OCI-LY1 (cell line): Measurements from ENCODE around the gene DEF6.

Experiments
- H2AFZ ChIP-seq: fragments of 200-600 bp; sonication (generic), shearing (Covaris generic); 2 replicates; pipeline ENCODE4 v1.6.0; 2014; ENCODE audit warnings: antibody characterized with exemption, mild to moderate bottlenecking, low read length
- H3F3A ChIP-seq: fragments of 200-600 bp; sonication (generic), shearing (Covaris generic); 2 replicates; pipeline ENCODE4 v1.6.0; 2014; ENCODE audit warnings: mild to moderate bottlenecking, antibody characterized with exemption, low read length, moderate library complexity; ENCODE audit not compliant: insufficient read depth
- H3K27ac ChIP-seq: fragments of 200-600 bp; sonication (generic); 2 replicates; pipeline ENCODE4 v1.5.1; 2014; ENCODE audit warnings: low read length, mixed run types, mild to moderate bottlenecking, low read depth; ENCODE audit not compliant: poor library complexity, severe bottlenecking
- H3K27me3 ChIP-seq: fragments of 200-600 bp; sonication (generic); 2 replicates; pipeline ENCODE4 v1.6.0; 2014; ENCODE audit warnings: antibody characterized with exemption, mild to moderate bottlenecking, low read length, moderate library complexity; ENCODE audit not compliant: insufficient read depth
- H3K36me3 ChIP-seq: fragments of 200-600 bp; sonication (generic); 2 replicates; pipeline ENCODE4 v1.6.1; 2014; ENCODE audit warnings: mild to moderate bottlenecking, antibody characterized with exemption, low read length, moderate library complexity, mixed read lengths; ENCODE audit not compliant: insufficient read depth
- H3K4me1 ChIP-seq: fragments of 200-600 bp; sonication (generic); 2 replicates; pipeline ENCODE4 v1.5.1; 2014; ENCODE audit warnings: mild to moderate bottlenecking, low read length, moderate library complexity; ENCODE audit not compliant: insufficient read depth, severe bottlenecking
- H3K4me2 ChIP-seq: fragments of 200-600 bp; sonication (generic), shearing (Covaris generic); 2 replicates; pipeline ENCODE4 v1.6.1; 2014; ENCODE audit warnings: low read length
- H3K4me3 ChIP-seq: fragments of 200-600 bp; sonication (generic); 2 replicates; pipeline ENCODE4 v1.5.1; 2014; ENCODE audit warnings: low read length, low read depth, mild to moderate bottlenecking, mixed read lengths; ENCODE audit not compliant: poor library complexity, severe bottlenecking
- H3K79me2 ChIP-seq: fragments of 200-600 bp; shearing (Covaris generic); 2 replicates; pipeline ENCODE4 v1.6.1; 2016; ENCODE audit warnings: mixed run types, low read length, mixed read lengths; ENCODE audit not compliant: insufficient read depth
- H3K9ac ChIP-seq: fragments of 200-600 bp; sonication (generic), shearing (Covaris generic); 2 replicates; pipeline ENCODE4 v1.6.1; 2014; ENCODE audit warnings: mild to moderate bottlenecking, low read length, mixed read lengths
- H3K9me2 ChIP-seq: fragments of 200-600 bp; sonication (generic), shearing (Covaris generic); 2 replicates; pipeline ENCODE4 v1.6.1; 2014; ENCODE audit warnings: low read depth, mild to moderate bottlenecking, low read length, mixed read lengths
- H3K9me3 ChIP-seq: fragments of 200-600 bp; shearing (Covaris generic); 2 replicates; pipeline ENCODE4 v1.6.1; 2014; ENCODE audit warnings: low read length, mixed read lengths
- H4K20me1 ChIP-seq: fragments of 200-600 bp; sonication (generic), shearing (Covaris generic); 2 replicates; pipeline ENCODE4 v1.6.0; 2016; ENCODE audit warnings: mild to moderate bottlenecking, low read length; ENCODE audit not compliant: insufficient read depth
- CTCF ChIP-seq: fragments of 200-600 bp; sonication (generic), shearing (Covaris generic); IDR thresholded peaks from 2 replicates; pipeline ENCODE4 v1.5.1; 2017; ENCODE audit warnings: mild to moderate bottlenecking, antibody characterized with exemption, low read length, moderate library complexity, mixed read lengths
- EZH2 ChIP-seq: fragments of 200-600 bp; sonication (generic), shearing (Covaris generic); IDR thresholded peaks from 2 replicates; pipeline ENCODE4 v1.8.0; 2017; ENCODE audit warnings: borderline replicate concordance, mixed run types, mild to moderate bottlenecking, antibody characterized with exemption, low read length, moderate library complexity, mixed read lengths

The DEF6 gene

GRCh38 chr6:35351422-35351821, 53.8 kb downstream of the DEF6 start:
- Histone ChIP-seq H3F3A (no peaks in the 10 kb centered on the region), H2AFZ (no peak overlapping the region), H4K20me1 (no peaks in the 10 kb centered on the region), H3K36me3 (peaks cover 23% of the 10 kb centered on the region; the same call in 1 of the 2 replicates), H3K9me3 (no peaks in the 10 kb centered on the region), H3K9ac (no peak overlapping the region), H3K27ac (no peak overlapping the region), H3K4me2 (no peak overlapping the region), H3K4me3 (no peak overlapping the region), H3K27me3 (no peaks in the 10 kb centered on the region), H3K79me2 (no peaks in the 10 kb centered on the region), H3K9me2 (no peaks in the 10 kb centered on the region), H3K4me1 (peaks cover 12% of the 10 kb centered on the region)
- no peak for TF ChIP-seq EZH2
- no peak for TF ChIP-seq CTCF

- Histone ChIP-seq H4K20me1 (no peaks in the 10 kb centered on the region), H3K79me2 (no peaks in the 10 kb centered on the region), H3K9me3 (no peaks in the 10 kb centered on the region), H3K27ac (no peak overlapping the region), H3K27me3 (no peaks in the 10 kb centered on the region), H3K9me2 (no peaks in the 10 kb centered on the region), H3K4me2 (no peak overlapping the region), H3K4me3 (no peak overlapping the region), H3K36me3 (peaks cover 15% of the 10 kb centered on the region; the same call in 1 of the 2 replicates), H3K9ac (no peak overlapping the region), H2AFZ (no peak overlapping the region), H3F3A (no peaks in the 10 kb centered on the region), H3K4me1 (peaks cover 12% of the 10 kb centered on the region)
- TF ChIP-seq EZH2 (no peak), CTCF (no peak)
These were observed 55.1 kb downstream of the DEF6 start for GRCh38 chr6:35352735-35353134.

- no peak overlapping the region for H2AFZ ChIP-seq
- no peaks in the 10 kb centered on the region for H3K9me3 ChIP-seq
- H4K20me1 ChIP-seq, result no peaks in the 10 kb centered on the region
- no peak overlapping the region for H3K4me3 ChIP-seq
- peaks cover 11% of the 10 kb centered on the region; the same call in 1 of the 2 replicates for H3K36me3 ChIP-seq
- no peaks in the 10 kb centered on the region for H3K9me2 ChIP-seq
- H3K27ac ChIP-seq, result no peak overlapping the region
- no peak overlapping the region for H3K9ac ChIP-seq
- H3K27me3 ChIP-seq, result no peaks in the 10 kb centered on the region
- H3F3A ChIP-seq, result no peaks in the 10 kb centered on the region
- no peak overlapping the region for H3K4me2 ChIP-seq
- no peak for TF ChIP-seq CTCF
- H3K4me1 ChIP-seq, result no peaks in the 10 kb centered on the region
- H3K79me2 ChIP-seq, result no peaks in the 10 kb centered on the region
These were observed 56.9 kb downstream of the DEF6 start for GRCh38 chr6:35354361-35355135.
